MV-4-11 (cell line): ENCODE data around the gene IFNA2.
"Not testable (repeated sequence)": the region's sequence is repeated elsewhere in the genome, so short reads cannot be mapped to it uniquely, and the experiment has no call there.

ENCODE experiments used
- DNase-seq: peaks from one replicate; lab custom pipeline; 2025; lab: John Stamatoyannopoulos, UW

IFNA2 gene

GRCh38 chr9:21385131-21385670 lies at the start of gene IFNA2:
Gene IFNA2, minus strand, starts transcription at chr9:21385398. Its CDS starts 69 bp downstream, at chr9:21385329.
- peak; percentile 94 for DNase-seq

GRCh38 chr9:21435015-21435383 lies 49.8 kb upstream of the IFNA2 start:
- DNase-seq: not testable (repeated sequence)

- peak; percentile 47 for DNase-seq
These were observed 49.2 kb upstream of the IFNA2 start for GRCh38 chr9:21434202-21435014.

GRCh38 chr9:21432672-21433425 lies 47.7 kb upstream of the IFNA2 start:
- DNase-seq: peak; percentile 61

GRCh38 chr9:21429191-21429590 lies 44.0 kb upstream of the IFNA2 start:
- DNase-seq: no peak

GRCh38 chr9:21428235-21428634 lies 43.0 kb upstream of the IFNA2 start:
- no peak for DNase-seq

- no peak for DNase-seq
These were observed 30.5 kb upstream of the IFNA2 start for GRCh38 chr9:21415493-21416267.

- DNase-seq: no peak
These were observed 29.2 kb upstream of the IFNA2 start for GRCh38 chr9:21414220-21414940.

- peak; percentile 28 for DNase-seq
These were observed 28.4 kb upstream of the IFNA2 start for GRCh38 chr9:21413624-21414023.

- no peak for DNase-seq
These were observed 28.0 kb upstream of the IFNA2 start for GRCh38 chr9:21413151-21413550.

- DNase-seq: peak; percentile 92
These were observed 26.9 kb upstream of the IFNA2 start for GRCh38 chr9:21412107-21412506.

GRCh38 chr9:21408817-21409216 lies 23.6 kb upstream of the IFNA2 start, which contains the start of gene IFNA8:
Gene IFNA8, plus strand, starts transcription at chr9:21409117. Its CDS starts 60 bp downstream, at chr9:21409177.
- DNase-seq: peak; percentile 51

- DNase-seq: no peak
These were observed 18.9 kb upstream of the IFNA2 start for GRCh38 chr9:21404146-21404545.

GRCh38 chr9:21402386-21403251 lies 17.4 kb upstream of the IFNA2 start:
- DNase-seq: no peak

GRCh38 chr9:21399956-21400355 lies 14.8 kb upstream of the IFNA2 start:
- DNase-seq: peak; percentile 39

- no peak for DNase-seq
These were observed 13.8 kb upstream of the IFNA2 start for GRCh38 chr9:21398955-21399489.

- no peak for DNase-seq
These were observed 10.8 kb upstream of the IFNA2 start for GRCh38 chr9:21395778-21396717.

- DNase-seq: peak; percentile 30
These were observed 7.1 kb upstream of the IFNA2 start for GRCh38 chr9:21392270-21392669.

- DNase-seq: no peak
These were observed 1.6 kb downstream of the IFNA2 start for GRCh38 chr9:21383627-21384026.
